GM12878 (cell line): ENCODE data around the gene SPTBN2. TPM values are rescaled to one million over a fixed set of nuclear protein-coding genes. Genes with fewer than 3 reads are reported as not detected.

Source experiments
- ATAC-seq: fragments of 200-7000 bp; cut with Tn5 transposase; 3 replicates; pipeline ENCODE4 v1.9.1; 2020; ENCODE audit warnings: mild to moderate bottlenecking, moderate library complexity
- BruUV-seq: library from RNA; stranded (reverse); fragments of 400-500 nt; replicated peaks from 2 replicates; lab custom pipeline; 2021; lab: Mats Ljungman, UMichigan
- CTCF ChIA-PET: fragments of 300-600 bp; sonication (Branson Sonifier 250); formaldehyde crosslinking; extraction: SDS; loops from one replicate; lab custom pipeline; 2021; ENCODE audit warnings: inconsistent platforms; lab: Yijun Ruan, JAX
- POLR2A ChIA-PET: fragments of 350-600 bp; formaldehyde crosslinking; extraction: SDS; loops from one replicate; lab custom pipeline; 2021; ENCODE audit warnings: inconsistent platforms; lab: Charles Lee
- RAD21 ChIA-PET: fragments of 300-600 bp; sonication (Branson Sonifier 250); formaldehyde crosslinking; loops from one replicate; lab custom pipeline; 2023; ENCODE audit warnings: antibody characterized with exemption; ENCODE audit not compliant: unreplicated experiment; lab: Charles Lee
- SMC1A ChIA-PET: fragments of 300-600 bp; sonication (Branson Sonifier 250); formaldehyde crosslinking; loops from one replicate; lab custom pipeline; 2023; ENCODE audit not compliant: unreplicated experiment, uncharacterized antibody; lab: Charles Lee
- DNase-seq: peaks from one replicate; pipeline ENCODE4 v3.0.0-alpha.2; 2011; ENCODE audit warnings: low read depth, low spot score
- FAIRE-seq: peaks from 3 replicates; lab custom pipeline; 2011; peaks lifted over from hg19 to GRCh38; lab: Jason Lieb, UNC
- H2AFZ ChIP-seq: 2 replicates; pipeline ENCODE4 v1.6.0; 2011; ENCODE audit warnings: low read depth, low read length, control low read depth; ENCODE audit not compliant: control insufficient read depth
- H3K27ac ChIP-seq: 2 replicates; pipeline ENCODE4 v1.5.1; 2011; ENCODE audit warnings: control low read depth; ENCODE audit not compliant: control insufficient read depth, insufficient read depth
- H3K27me3 ChIP-seq, 2 experiments: replicated peaks in 1 of 2; 2 replicates each; pipeline versions ENCODE4 v1.6.0 to v1.6.1; 2011; ENCODE audit warnings: low read length in 1 of 2; ENCODE audit not compliant: control insufficient read depth in 2 of 2, insufficient read depth in 2 of 2
- H3K36me3 ChIP-seq, 2 experiments: 2 replicates each; pipeline ENCODE4 v1.5.1; 2011; ENCODE audit warnings: low read length in 1 of 2; ENCODE audit not compliant: control insufficient read depth in 2 of 2, insufficient read depth in 2 of 2
- H3K4me1 ChIP-seq: 2 replicates; pipeline ENCODE4 v1.6.1; 2011; ENCODE audit warnings: mild to moderate bottlenecking, low read length, moderate library complexity, mixed read lengths; ENCODE audit not compliant: control insufficient read depth, insufficient read depth
- H3K4me2 ChIP-seq: 2 replicates; pipeline ENCODE4 v1.6.0; 2011; ENCODE audit warnings: control low read depth; ENCODE audit not compliant: control insufficient read depth, insufficient read depth
- H3K4me3 ChIP-seq: fragments of 200-600 bp; sonication (generic); 2 replicates; pipeline ENCODE4 v1.5.1; 2016
- H3K79me2 ChIP-seq: 2 replicates; pipeline ENCODE4 v1.6.0; 2011; ENCODE audit warnings: low read length; ENCODE audit not compliant: control insufficient read depth, insufficient read depth
- H3K9ac ChIP-seq: 2 replicates; pipeline ENCODE4 v1.8.0; 2011; ENCODE audit warnings: low read length, control low read depth, mixed read lengths; ENCODE audit not compliant: control insufficient read depth, insufficient read depth
- H3K9me3 ChIP-seq: replicated peaks from 3 replicates; pipeline ENCODE4 v1.5.1; 2011; ENCODE audit warnings: mild to moderate bottlenecking, low read length; ENCODE audit not compliant: control insufficient read depth, insufficient read depth
- H4K20me1 ChIP-seq: 2 replicates; pipeline ENCODE4 v1.6.0; 2011; ENCODE audit not compliant: control insufficient read depth, insufficient read depth
- SPI1 ChIP-seq: IDR thresholded peaks from 2 replicates; pipeline ENCODE4 v1.6.1; 2011; ENCODE audit warnings: low read depth, mild to moderate bottlenecking, low read length, moderate library complexity, borderline replicate concordance; ENCODE audit not compliant: insufficient read depth
- WGBS: methylation state at CpG from one replicate; pipeline ENCODE4 v1.1.6; 2016; ENCODE audit warnings: low lambda C conversion rate; ENCODE audit not compliant: insufficient replicate concordance, insufficient coverage; ENCODE audit errors: missing lambda C conversion rate; 5-methylcytosine and 5-hydroxymethylcytosine counted together
- in situ Hi-C: fragments of 300-500 bp; cut with MboI; formaldehyde crosslinking; loops from 9 replicates; pipeline ENCODE4 v1.14.3; 2018; ENCODE audit warnings: mixed read lengths
- intact Hi-C: fragments of 100-400 bp; cut with micrococcal nuclease; formaldehyde crosslinking; loops from one replicate; pipeline ENCODE4 v1.14.2; 2022; ENCODE audit not compliant: unreplicated experiment
- polyA plus RNA-seq, 11 experiments: library from polyadenylated mRNA; depleted of rRNA in 4 of 11; unstranded in 6 of 11; stranded (reverse) in 5 of 11; fragments of >200 nt; fragmentation: Nextera tagmentation in 4 of 11; fragmentation: Illumina TruSeq in 1 of 11; extraction: Ambion mirVana in 4 of 11; extraction: Trizol in 1 of 11; gene quantifications; 1 replicate in 1 of 11; 2 replicates in 10 of 11; pipeline versions ENCODE4 v1.2.1 to v1.2.3, GENCODE V29; 2011 to 2016; ENCODE audit warnings: inconsistent platforms in 2 of 11, missing spikeins in 2 of 11, low read depth in 1 of 11
- total RNA-seq, 4 experiments: library from RNA; depleted of rRNA in 3 of 4; stranded (reverse); fragments of >200 nt in 3 of 4; fragmentation: Illumina TruSeq in 1 of 4; extraction: Trizol in 1 of 4; gene quantifications; 2 replicates each; pipeline versions ENCODE4 v1.2.1 to v1.2.3, GENCODE V29; 2013 to 2021
- TF ChIP-seq, protein P1 (sequence below): IDR thresholded peaks from 2 replicates; pipeline ENCODE4 v1.6.1; 2012; ENCODE audit warnings: low read depth, low read length, improper control_type of control experiment
- TF ChIP-seq, protein P2 (sequence below): fragments of 450-650 bp; IDR thresholded peaks from 2 replicates; pipeline ENCODE4 v1.6.1; 2016; ENCODE audit warnings: mild to moderate bottlenecking

Gene SPTBN2
- total and polyA plus RNA-seq, 10 of the 15 experiments (the other 5 are each of a cell fraction or from before 2014, with no cell fraction given) = 0.38 to 1.0 (median 0.69) TPM; not detected in 5

DNA sequence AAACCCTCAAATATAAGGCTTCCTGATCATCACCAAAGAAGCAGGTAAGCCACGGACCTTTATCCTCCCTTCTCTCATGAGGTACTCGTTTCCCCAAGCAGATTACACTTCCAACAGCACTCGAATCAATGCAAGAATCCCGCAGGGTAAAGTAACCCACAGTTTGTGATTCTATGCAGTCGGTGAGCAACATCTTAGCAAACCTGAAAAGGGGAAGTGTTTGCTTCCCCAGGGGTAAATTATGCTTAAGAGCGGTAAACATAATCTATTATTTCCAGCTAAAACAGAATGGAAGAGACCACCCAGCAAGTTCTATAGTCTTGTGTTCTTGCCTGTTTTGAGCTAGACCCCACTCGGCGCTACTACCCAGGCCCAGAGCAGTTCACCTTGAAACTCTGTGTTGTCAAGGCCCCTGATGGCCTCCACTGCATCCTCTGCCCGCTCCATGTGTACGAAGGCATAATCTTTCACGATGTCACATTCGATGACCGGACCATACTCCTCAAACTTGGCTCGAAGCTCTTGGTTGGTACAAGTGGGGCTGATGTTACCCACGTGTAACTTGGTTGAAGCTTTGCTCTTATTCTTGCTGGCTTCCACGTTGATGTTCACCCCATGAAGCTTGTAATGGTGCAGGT, 52.6 kb downstream of the SPTBN2 start:
- Histone ChIP-seq H3K27me3 (no peaks in the 10 kb centered on the region), H4K20me1 (no peaks in the 10 kb centered on the region), H3K4me2 (peak overlapping the region; percentile 98), H3K36me3 (no peaks in the 10 kb centered on the region), H3K79me2 (peaks cover 24% of the 10 kb centered on the region), H3K4me3 (peak overlapping the region; percentile 75), H3K27ac (no peak overlapping the region), H3K9me3 (no peaks in the 10 kb centered on the region), H2AFZ (no peak overlapping the region), H3K4me1 (peaks cover 9% of the 10 kb centered on the region), H3K9ac (no peak overlapping the region)
- no peak for DNase-seq
- ChIA-PET CTCF (interaction anchor here (0.6 to 6.3 kb wide), 13 partner anchors 12 to 262 kb away, joined by 3 to 166 read pairs (median 11); partner anchors contain the start of genes CCDC87, CCS, CTSF and DPP3), POLR2A (interaction anchor here (1.0 to 3.2 kb wide), 9 partner anchors 8 to 166 kb away, joined by 3 to 26 read pairs (median 12); partner anchors contain the start of genes ACTN3, CCDC87, CCS and RBM14), SMC1A (interaction anchor here (0.6 to 4.2 kb wide), 9 partner anchors 12 to 132 kb away, joined by 3 to 74 read pairs (median 12); partner anchors contain the start of genes ACTN3, CCDC87, CCS and RBM4), RAD21 (interaction anchor here (0.7 to 4.0 kb wide), 14 partner anchors 15 to 255 kb away, joined by 3 to 74 read pairs (median 11); partner anchors contain the start of genes ACTN3, CCDC87, CCS and DPP3)
- intact Hi-C loops (loop anchor here (2.0 to 10.0 kb wide), 4 partner anchors 60 to 242 kb away; partner anchors contain the start of genes CCDC87, CCS, DPP3 and MRPL11), in situ Hi-C loops (no loop called here)
- TF ChIP-seq, protein P1, sequence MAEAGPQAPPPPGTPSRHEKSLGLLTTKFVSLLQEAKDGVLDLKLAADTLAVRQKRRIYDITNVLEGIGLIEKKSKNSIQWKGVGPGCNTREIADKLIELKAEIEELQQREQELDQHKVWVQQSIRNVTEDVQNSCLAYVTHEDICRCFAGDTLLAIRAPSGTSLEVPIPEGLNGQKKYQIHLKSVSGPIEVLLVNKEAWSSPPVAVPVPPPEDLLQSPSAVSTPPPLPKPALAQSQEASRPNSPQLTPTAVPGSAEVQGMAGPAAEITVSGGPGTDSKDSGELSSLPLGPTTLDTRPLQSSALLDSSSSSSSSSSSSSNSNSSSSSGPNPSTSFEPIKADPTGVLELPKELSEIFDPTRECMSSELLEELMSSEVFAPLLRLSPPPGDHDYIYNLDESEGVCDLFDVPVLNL = no peak
- TF ChIP-seq SPI1 = peak; percentile 90
- TF ChIP-seq, protein P2, sequence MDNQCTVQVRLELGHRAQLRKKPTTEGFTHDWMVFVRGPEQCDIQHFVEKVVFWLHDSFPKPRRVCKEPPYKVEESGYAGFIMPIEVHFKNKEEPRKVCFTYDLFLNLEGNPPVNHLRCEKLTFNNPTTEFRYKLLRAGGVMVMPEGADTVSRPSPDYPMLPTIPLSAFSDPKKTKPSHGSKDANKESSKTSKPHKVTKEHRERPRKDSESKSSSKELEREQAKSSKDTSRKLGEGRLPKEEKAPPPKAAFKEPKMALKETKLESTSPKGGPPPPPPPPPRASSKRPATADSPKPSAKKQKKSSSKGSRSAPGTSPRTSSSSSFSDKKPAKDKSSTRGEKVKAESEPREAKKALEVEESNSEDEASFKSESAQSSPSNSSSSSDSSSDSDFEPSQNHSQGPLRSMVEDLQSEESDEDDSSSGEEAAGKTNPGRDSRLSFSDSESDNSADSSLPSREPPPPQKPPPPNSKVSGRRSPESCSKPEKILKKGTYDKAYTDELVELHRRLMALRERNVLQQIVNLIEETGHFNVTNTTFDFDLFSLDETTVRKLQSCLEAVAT = peak; percentile 88
- ATAC-seq = no peak
- WGBS = 43% methylated on average over 16 of the region's 16 CpGs
- no peak for FAIRE-seq
- BruUV-seq = TSS peak; percentile 59
